Measurements from ENCODE around the gene ATRN.

Gene ATRN

GRCh38 chr20:3621111-3621510, 150.3 kb downstream of the ATRN start:
- in situ Hi-C loops (cut with MboI; ENCODE audit: low sequenced_read_pairs), result no loop called here

GRCh38 chr20:3622406-3622805, 151.6 kb downstream of the ATRN start:
- in situ Hi-C loops (cut with MboI; ENCODE audit: low sequenced_read_pairs), result no loop called here

GRCh38 chr20:3627476-3627875, 156.7 kb downstream of the ATRN start:
- in situ Hi-C loops (cut with MboI; ENCODE audit: low sequenced_read_pairs), result no loop called here

GRCh38 chr20:3628502-3629314, 157.9 kb downstream of the ATRN start:
- in situ Hi-C loops (cut with MboI; ENCODE audit: low sequenced_read_pairs), result no loop called here

- in situ Hi-C loops (cut with MboI; ENCODE audit: low sequenced_read_pairs), result no loop called here
Measured at GRCh38 chr20:3629893-3630292, 159.1 kb downstream of the ATRN start.

GRCh38 chr20:3630429-3630828, 159.6 kb downstream of the ATRN start:
- in situ Hi-C loops (cut with MboI; ENCODE audit: low sequenced_read_pairs), result no loop called here

GRCh38 chr20:3631534-3631933, 160.7 kb downstream of the ATRN start:
- in situ Hi-C loops (cut with MboI; ENCODE audit: low sequenced_read_pairs), result no loop called here

DNA sequence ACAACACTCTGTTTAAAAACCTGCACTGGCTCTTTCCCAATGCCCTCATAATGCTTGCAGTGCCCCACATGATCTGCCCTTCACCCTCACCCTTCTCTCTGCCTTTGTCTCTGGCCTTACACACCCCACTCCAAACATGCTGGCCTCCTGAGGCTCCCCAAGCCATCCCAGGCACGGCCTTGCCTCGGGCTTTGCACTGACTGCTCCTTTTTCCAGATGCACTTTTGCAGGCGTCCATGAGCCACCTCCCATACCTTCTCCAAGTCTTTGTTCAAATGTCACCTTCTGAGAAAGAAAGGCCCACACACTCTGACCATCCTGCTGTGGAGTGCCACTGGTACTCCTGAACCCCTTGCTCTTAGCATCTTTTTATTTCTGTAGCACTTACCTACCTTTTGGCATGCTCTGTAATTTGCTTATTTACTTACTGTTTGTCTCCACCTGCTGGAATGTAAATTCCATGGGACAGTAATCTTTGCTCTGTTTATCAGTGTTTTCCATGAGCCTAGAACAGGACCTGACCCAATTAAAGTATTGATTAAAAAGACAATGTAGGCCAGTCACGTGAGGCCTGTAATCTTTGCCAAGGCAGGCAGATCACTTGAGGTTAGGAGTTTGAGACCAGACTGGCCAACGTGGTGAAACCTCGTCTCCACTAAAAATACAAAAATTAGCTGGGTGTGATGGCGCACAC, 161.6 kb downstream of the ATRN start:
- in situ Hi-C loops (cut with MboI; ENCODE audit: low sequenced_read_pairs), result no loop called here

- in situ Hi-C loops (cut with MboI; ENCODE audit: low sequenced_read_pairs), result no loop called here
Measured at GRCh38 chr20:3633913-3634478, 163.2 kb downstream of the ATRN start.

DNA sequence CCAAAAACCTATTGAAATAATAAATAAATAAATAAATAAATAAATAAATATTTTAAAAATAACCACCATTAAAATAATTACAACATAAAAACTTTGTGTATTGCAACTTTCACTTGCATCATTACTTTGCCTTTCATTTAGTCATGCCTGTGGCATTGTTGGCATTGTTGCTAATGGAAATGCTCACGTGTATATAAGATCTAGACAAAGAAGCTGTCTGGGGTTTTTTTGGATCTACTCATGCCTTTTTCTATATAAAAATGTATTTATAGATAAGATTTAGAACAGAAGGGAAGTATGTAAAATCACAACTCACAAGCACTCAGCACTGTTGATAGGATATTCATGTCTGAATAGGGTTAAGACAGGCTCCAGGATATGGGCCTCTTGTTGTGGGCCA, 164.5 kb downstream of the ATRN start:
- in situ Hi-C loops (cut with MboI; ENCODE audit: low sequenced_read_pairs), result no loop called here

DNA sequence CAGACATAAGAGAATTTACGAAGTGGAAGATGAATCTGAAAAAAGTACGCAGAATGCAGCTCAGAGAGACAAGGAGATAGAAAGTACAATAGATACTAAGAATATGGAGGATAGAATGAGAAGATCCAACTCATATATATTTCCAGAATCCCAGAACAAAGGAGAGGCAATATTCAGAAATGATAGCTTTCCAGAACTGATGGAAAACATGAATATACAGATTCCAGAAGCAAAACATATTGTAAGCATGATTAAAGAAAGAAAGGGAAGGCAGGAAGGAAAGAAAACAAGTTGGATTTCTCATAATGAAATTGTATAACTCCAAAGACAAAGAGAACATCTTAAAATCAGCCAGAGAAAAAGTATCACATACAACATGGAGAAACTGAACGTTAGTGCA, 169.4 kb downstream of the ATRN start:
- in situ Hi-C loops (cut with MboI; ENCODE audit: low sequenced_read_pairs), result no loop called here

GRCh38 chr20:3645309-3646066, 174.7 kb downstream of the ATRN start:
- in situ Hi-C loops (cut with MboI; ENCODE audit: low sequenced_read_pairs), result no loop called here

DNA sequence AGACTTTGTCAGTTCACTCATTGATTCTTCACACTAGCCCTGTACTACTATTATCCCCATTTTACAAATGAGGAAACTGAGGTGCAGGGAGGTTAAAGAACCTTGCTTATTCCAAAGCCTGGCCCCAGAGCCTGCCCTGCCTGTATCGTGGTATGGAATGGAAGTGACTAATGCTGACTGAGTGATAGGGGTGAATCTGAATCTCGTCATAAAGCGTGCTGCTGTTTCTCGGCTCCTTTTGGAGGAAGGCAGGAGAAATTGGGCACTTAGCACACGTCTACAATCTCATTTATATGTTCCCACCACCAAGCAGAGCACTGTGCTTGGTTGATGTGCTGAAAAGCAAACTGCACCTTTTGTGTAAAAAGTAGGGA, 175.2 kb downstream of the ATRN start:
- in situ Hi-C loops (cut with MboI; ENCODE audit: low sequenced_read_pairs), result no loop called here

GRCh38 chr20:3646651-3647050, 175.8 kb downstream of the ATRN start:
- in situ Hi-C loops (cut with MboI; ENCODE audit: low sequenced_read_pairs), result no loop called here

DNA sequence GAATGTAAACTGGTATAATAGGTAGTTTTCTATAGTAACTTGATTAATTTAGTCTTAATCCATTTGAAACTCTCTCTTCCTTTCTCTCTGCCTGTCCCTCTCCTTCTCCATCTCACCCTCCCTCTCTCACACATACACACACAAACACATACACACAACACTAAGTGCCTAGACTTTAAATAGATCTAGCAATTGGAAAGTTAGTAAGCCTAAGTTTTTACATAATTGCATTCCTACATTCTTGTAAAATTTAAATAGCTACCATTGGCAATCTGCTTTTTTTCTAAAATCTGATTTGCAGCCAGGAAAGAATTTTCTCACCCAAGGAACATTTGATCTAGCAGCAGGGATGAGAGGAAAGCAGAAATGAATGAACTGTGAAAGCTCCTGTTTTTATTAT, 176.7 kb downstream of the ATRN start:
- in situ Hi-C loops (cut with MboI; ENCODE audit: low sequenced_read_pairs), result no loop called here

GRCh38 chr20:3648951-3649350, 178.1 kb downstream of the ATRN start:
- in situ Hi-C loops (cut with MboI; ENCODE audit: low sequenced_read_pairs), result no loop called here

GRCh38 chr20:3651204-3651962, 180.6 kb downstream of the ATRN start:
- in situ Hi-C loops (cut with MboI; ENCODE audit: low sequenced_read_pairs), result no loop called here

GRCh38 chr20:3652221-3652620, 181.4 kb downstream of the ATRN start:
- in situ Hi-C loops (cut with MboI; ENCODE audit: low sequenced_read_pairs), result no loop called here

DNA sequence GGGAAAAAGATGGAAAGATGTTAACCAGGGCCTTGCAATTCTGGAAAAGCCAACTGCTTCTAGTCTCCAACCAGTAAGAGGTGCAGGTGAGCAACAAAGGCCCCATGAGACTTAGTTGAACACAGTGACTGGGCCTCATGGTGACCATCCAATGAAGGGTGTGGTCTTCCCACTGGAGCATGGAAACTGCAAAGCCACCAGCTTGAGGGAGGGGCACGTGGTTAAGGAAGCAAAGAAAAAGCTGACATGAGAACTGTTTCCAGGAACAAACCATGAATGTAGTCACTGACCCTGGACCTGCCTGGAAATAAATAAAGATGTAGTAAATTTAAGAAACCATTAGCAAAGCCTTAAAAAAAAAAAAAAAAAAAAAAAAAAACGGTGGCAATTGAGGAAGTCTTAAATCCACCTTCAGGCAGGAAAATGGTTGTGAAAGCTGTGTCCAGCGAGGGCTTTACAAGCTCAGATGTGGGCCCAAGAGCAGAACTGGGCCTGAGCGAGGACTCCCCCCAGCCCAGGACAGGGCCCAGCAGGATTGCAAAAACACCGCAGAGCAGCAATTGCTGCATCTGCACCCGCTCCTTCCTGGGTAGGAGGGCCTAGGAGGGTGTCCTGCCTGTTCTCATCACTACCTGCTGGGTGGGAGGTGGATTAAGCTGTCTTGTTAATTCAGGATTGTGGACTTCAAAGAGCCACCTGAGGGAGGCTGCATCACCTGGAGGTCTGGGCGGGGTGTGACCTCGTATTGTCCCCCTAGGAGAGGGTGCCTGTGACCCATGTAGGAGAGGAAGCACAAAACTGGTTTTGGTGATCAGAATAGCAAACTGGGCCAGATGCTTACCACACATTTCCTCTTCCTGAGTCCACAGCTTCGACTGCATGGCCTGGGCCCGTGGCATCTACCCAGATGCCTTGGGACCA, 182.1 kb downstream of the ATRN start:
- in situ Hi-C loops (cut with MboI; ENCODE audit: low sequenced_read_pairs), result no loop called here

GRCh38 chr20:3653921-3654320, 183.1 kb downstream of the ATRN start:
- in situ Hi-C loops (cut with MboI; ENCODE audit: low sequenced_read_pairs), result no loop called here

Measured in hTERT RPE-1 (cell line).